ENCODE measurements around the gene DDX59.

Gene DDX59

DNA sequence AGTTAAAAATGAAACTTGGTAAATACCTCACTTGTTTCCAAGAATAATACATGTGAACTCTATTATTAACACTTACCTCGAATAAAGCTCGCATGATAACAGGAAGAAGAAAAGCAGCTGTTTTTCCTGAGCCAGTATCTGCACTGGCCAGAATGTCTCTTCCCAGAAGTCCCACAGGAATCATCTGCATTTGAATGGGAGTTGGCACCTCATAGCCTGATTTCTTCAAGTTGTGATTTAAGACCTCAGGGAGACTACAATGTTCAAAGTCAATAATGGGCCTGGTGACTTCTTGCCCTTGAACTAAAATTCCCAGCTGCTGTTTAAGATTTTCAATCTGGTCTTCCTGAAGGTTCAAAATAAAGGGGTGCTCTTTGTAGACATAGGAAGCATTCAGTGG lies 3.8 kb downstream of the DDX59 start:
- TF ChIP-seq JUND (IDR thresholded peaks at IDR 0.05; ENCODE audit: low read depth) = no peak
- in situ Hi-C loops (cut with HindIII; ENCODE audit: low pct_unique_long_range_greater_than_20kb, low sequenced_read_pairs) = no loop called here
- DNase-seq (ENCODE audit: low read depth in 1 of 2, low spot score in 1 of 2) = no peak

DNA sequence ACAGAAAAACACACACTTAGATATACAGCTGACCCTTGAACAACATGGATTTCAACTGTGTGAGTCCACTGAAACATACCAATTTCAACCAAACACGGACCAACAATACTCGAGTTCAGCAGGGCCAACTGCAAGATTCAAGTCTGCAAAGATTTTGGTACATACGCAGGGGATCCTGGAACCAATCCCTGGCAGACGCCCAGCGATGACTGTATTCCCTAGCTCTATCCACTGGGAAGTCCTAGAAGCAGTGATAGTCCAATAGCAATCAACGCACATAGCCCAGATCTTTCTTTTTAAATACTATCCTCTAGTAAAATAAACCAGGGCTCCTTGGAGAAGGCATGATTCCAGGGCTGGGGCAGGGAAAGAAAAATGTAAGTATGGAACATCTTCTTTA lies 9.0 kb downstream of the DDX59 start:
- no peak for DNase-seq (ENCODE audit: low read depth in 1 of 2, low spot score in 1 of 2)
- in situ Hi-C loops (cut with HindIII; ENCODE audit: low pct_unique_long_range_greater_than_20kb, low sequenced_read_pairs) = no loop called here
- no peak for TF ChIP-seq JUND (IDR thresholded peaks at IDR 0.05; ENCODE audit: low read depth)

DNA sequence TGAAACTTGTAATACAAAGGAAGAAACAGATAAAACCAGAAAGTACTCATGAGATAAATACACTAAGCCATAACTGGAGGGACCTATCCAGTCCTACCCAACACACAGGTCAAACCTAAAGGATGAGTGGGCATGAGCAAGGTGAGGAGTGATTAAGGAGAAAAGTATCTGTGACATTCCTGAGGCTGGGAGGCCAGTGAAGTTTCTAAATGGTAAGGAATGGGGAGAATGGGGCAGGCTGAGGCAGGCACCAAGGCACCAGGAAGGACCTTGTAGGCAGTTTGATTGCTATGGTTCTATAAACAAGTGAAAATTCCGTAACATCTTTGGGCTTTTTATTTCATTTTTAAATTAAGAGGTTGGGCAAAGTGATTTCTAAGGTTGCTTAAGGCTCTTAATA lies 10.4 kb downstream of the DDX59 start:
- in situ Hi-C loops (cut with HindIII; ENCODE audit: low pct_unique_long_range_greater_than_20kb, low sequenced_read_pairs) = no loop called here
- DNase-seq (ENCODE audit: low read depth in 1 of 2, low spot score in 1 of 2) = no peak

DNA sequence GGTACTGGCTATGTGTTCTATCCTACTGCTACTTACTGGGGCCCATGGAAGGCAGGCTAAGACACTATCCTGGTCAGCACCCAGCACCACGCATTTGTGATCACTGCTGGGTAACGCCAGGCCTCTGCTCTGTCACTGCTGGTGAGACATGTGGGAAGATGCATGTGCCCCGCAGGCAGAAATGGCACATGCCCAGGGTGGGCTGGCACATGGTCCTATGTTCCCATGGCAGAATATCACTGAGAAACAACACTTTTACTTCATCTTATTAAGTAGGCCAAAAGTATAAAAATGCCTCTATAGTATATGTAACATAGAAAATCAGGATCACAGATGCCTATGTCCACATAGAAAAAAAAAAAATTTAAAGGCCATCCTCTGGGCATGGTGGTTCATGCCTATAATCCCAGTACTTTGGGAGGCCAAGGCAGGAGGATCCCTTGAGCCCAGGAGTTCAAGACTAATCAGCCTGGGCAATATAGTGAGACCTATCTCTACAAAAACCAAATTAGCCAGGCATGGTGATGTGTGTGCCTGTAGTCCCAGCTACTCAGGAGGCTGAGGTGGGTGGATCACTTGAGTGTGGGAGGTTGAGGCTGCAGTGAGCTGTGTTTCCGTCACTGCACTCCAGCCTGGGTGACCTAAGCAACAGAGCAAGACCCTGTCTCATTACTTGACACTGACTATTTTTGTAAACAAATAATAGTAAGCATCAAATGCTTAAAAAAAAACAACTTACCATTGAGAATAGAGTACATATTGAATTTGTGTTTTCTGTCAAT lies 11.5 kb downstream of the DDX59 start:
- no peak for TF ChIP-seq JUND (IDR thresholded peaks at IDR 0.05; ENCODE audit: low read depth)
- in situ Hi-C loops (cut with HindIII; ENCODE audit: low pct_unique_long_range_greater_than_20kb, low sequenced_read_pairs) = no loop called here

More for the DNA sequence above, 10.4 kb downstream of the DDX59 start:
- no peak for TF ChIP-seq JUND (IDR thresholded peaks at IDR 0.05; ENCODE audit: low read depth)

DNA sequence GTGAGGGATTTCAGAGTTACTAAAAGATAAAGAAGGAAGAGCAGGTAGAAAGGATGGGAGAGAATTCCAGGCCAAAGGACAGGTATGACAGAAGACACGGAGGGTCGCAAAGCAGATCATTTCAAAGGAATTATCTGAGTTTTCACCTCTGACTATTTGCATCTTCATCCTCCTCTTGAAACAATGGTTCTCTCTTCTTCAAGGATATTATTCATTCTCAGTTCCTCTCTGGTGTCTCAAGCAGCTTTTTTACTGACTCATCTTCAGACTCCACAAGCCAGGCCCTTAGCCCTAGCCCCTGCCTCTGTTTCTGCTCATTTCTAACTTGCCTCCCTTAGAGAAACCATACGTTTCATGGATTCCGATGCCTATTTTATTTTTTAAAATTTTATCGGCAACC lies 15.0 kb downstream of the DDX59 start:
- TF ChIP-seq JUND (IDR thresholded peaks at IDR 0.05; ENCODE audit: low read depth) = no peak
- in situ Hi-C loops (cut with HindIII; ENCODE audit: low pct_unique_long_range_greater_than_20kb, low sequenced_read_pairs) = no loop called here
- no peak for DNase-seq (ENCODE audit: low read depth in 1 of 2, low spot score in 1 of 2)

More for the DNA sequence above, 11.5 kb downstream of the DDX59 start:
- no peak for DNase-seq (ENCODE audit: low read depth in 1 of 2, low spot score in 1 of 2)

DNA sequence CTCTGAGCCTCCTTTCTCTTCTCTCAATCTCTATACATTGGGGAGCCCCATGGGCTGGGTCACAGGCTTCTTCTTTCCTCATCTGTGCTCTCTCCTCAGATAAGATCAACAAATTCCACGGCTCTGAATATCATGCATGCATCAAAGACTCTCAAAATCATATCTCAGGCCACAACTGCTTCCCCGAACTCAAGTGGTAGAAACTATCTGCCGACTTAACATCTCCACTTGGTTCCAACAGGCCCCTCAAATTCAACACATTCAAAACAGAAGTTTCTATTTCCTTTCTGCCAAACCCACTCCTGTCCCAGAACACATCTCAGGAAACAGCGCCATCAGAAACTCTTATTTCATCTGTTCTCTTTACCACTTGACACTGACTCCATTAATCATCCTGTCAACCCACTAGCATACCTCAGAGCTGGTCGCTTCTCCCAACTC lies 16.7 kb downstream of the DDX59 start:
- no peak for TF ChIP-seq JUND (IDR thresholded peaks at IDR 0.05; ENCODE audit: low read depth)
- no peak for DNase-seq (ENCODE audit: low read depth in 1 of 2, low spot score in 1 of 2)
- in situ Hi-C loops (cut with HindIII; ENCODE audit: low pct_unique_long_range_greater_than_20kb, low sequenced_read_pairs) = no loop called here

DNA sequence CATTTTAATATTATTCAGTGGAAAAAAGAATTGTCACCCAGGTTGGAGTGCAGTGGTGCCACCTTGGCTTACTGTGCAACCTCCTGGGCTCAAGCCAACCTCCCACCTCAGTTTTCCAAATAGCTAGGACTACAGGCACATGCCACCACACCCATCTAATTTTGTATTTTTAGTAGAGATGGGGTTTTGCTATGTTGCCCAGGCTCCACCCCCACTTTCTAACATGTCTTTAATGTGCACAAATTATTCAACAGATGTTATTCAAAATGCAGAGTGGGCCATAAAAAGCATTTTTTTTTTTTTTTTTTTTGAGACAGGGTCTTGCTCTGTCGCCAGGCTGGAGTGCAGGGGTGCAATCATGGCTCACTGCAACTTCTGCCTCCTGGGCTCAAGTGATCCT lies 17.3 kb downstream of the DDX59 start:
- in situ Hi-C loops (cut with HindIII; ENCODE audit: low pct_unique_long_range_greater_than_20kb, low sequenced_read_pairs) = no loop called here
- no peak for DNase-seq (ENCODE audit: low read depth in 1 of 2, low spot score in 1 of 2)
- no peak for TF ChIP-seq JUND (IDR thresholded peaks at IDR 0.05; ENCODE audit: low read depth)

DNA sequence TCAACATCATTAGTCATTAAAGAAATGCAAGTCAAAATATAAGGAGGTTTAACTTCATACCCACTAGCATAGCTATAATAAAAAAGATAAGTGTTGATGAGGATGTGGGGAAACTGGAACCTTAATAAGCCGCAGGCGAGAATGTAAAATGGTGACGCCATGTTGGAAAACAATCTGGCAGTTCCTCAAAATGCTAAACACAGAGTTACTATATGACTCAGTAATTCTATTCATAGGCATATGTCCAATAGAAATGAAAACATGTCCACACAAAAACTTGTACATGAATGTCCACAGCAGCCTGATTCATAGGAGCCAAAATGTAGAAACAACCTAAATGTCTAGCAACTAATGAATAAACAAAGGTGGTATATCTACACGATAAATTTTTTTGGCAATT lies 23.2 kb downstream of the DDX59 start:
- no peak for DNase-seq (ENCODE audit: low read depth in 1 of 2, low spot score in 1 of 2)
- TF ChIP-seq JUND (IDR thresholded peaks at IDR 0.05; ENCODE audit: low read depth) = no peak
- in situ Hi-C loops (cut with HindIII; ENCODE audit: low pct_unique_long_range_greater_than_20kb, low sequenced_read_pairs) = no loop called here

DNA sequence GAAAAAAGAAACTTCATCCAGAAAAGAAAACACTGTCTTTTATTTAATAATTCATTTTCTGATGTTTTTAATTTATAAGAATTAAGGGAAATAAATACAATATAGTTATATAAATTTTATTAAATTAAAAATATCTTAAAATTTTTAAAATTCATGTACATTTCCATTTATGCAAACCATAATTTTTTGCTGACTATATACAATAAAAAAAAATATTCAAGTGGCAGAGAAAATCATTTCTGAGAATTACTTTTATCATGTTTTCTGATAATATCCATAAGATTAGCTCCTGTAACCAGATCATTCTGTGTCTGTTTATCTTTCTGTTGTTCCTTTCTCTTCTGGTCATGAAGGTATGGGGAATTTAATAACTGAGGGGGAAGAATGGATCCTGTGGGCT lies 25.7 kb downstream of the DDX59 start:
- in situ Hi-C loops (cut with HindIII; ENCODE audit: low pct_unique_long_range_greater_than_20kb, low sequenced_read_pairs) = no loop called here
- TF ChIP-seq JUND (IDR thresholded peaks at IDR 0.05; ENCODE audit: low read depth) = no peak
- DNase-seq (ENCODE audit: low read depth in 1 of 2, low spot score in 1 of 2) = no peak

DNA sequence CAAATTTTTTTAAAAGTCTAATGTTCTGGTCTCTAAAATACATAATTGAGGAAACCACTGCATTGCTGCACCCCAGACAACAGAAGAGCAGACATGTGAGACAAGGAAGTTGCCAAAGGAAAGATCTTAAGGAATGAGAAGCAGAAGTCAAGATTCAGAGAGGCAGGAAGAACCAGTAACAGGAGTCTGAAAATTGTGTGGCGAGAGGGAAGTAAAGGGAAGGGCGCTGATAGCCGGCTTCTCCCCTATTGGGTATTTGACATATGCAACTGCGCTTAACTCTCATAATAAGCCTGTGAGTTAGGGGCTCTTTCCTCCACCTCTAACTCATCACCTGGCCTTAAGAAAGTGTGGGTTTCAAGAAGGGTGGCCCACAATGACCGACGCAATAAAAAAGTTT lies 27.2 kb downstream of the DDX59 start:
- in situ Hi-C loops (cut with HindIII; ENCODE audit: low pct_unique_long_range_greater_than_20kb, low sequenced_read_pairs) = no loop called here
- no peak for DNase-seq (ENCODE audit: low read depth in 1 of 2, low spot score in 1 of 2)
- no peak for TF ChIP-seq JUND (IDR thresholded peaks at IDR 0.05; ENCODE audit: low read depth)

DNA sequence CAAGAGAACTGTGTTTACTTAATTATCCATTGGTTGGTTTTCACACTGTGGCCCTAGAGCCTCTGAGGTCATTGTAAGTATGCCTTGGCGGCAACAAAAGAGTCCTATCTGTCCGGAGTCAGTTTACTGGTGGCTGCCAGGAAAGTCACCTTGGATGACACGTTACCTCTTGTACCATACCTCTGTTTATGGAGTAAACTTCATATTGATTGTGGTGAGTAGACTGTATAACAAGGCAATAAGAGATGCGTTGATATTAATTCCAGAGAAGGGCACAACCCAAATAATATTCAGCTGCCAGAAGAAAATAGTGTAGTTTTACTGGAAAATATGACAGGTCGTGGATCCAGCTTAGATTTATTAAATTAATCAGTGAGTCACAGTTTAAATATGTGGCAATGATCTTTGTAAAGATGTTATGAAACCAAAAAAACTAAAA lies 28.7 kb downstream of the DDX59 start:
- in situ Hi-C loops (cut with HindIII; ENCODE audit: low pct_unique_long_range_greater_than_20kb, low sequenced_read_pairs) = no loop called here
- no peak for TF ChIP-seq JUND (IDR thresholded peaks at IDR 0.05; ENCODE audit: low read depth)
- no peak for DNase-seq (ENCODE audit: low read depth in 1 of 2, low spot score in 1 of 2)

DNA sequence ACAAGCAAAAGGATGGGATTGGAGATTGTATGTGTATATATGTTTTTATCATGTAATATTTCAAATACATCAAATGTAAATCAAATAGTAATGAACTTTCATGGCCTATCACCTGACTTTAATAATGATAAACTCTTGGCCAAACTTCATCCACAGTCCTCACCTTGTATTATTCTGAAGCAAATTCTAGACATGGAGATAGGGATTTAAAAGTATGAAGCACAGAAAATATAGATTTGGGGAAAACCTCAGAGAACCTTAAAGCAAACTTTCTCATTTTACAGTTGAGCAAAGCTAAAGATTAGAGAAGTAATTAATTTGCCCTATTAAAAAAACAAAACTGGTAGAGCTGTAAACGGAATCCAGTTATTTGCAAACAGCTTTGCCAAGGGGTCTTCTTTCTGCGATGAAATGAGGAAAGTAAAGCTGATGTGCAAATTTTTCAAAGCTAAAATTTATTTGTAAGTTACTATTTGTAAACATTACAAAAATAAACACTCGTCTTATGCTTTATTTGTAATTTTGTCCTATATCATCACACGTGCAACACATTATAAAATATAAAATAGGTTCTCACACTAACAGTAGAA lies 29.2 kb downstream of the DDX59 start:
- in situ Hi-C loops (cut with HindIII; ENCODE audit: low pct_unique_long_range_greater_than_20kb, low sequenced_read_pairs) = no loop called here
- DNase-seq (ENCODE audit: low read depth in 1 of 2, low spot score in 1 of 2) = no peak
- TF ChIP-seq JUND (IDR thresholded peaks at IDR 0.05; ENCODE audit: low read depth) = no peak

DNA sequence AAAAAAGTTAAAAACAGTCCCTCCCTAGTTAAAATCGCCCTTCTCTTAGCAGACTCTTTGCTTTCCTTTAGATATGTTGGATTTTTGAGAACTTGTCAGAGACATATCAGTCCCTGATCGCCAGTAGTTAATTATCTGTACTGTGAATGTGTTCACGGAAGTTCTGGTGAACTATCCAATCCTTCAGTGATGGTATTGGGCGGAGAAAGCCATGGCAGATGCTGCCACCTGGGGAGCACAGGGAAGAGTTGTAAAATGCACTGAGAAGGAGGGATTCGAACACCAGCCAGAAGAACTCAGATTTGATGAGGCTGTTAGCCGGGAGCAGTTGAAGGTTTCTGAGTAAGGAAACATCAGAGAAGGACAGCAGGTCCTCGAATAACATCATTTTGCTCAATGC lies 31.6 kb downstream of the DDX59 start:
- DNase-seq (ENCODE audit: low read depth in 1 of 2, low spot score in 1 of 2) = peak in 1 of 2 experiments; percentile 30
- TF ChIP-seq JUND (IDR thresholded peaks at IDR 0.05; ENCODE audit: low read depth) = no peak
- in situ Hi-C loops (cut with HindIII; ENCODE audit: low pct_unique_long_range_greater_than_20kb, low sequenced_read_pairs) = no loop called here
